ENCODE measurements around the gene ANO6. TPM values are rescaled to one million over a fixed set of nuclear protein-coding genes. Genes with fewer than 3 reads are reported as not detected.

The ANO6 gene
- total RNA-seq, 4 donors from 2014 or later, result 16.9 to 23.0 (median 20.4) TPM

GRCh38 chr12:45205165-45205825 lies 10.6 kb upstream of the ANO6 start:
- DNase-seq, result no peak
- Histone ChIP-seq H3K27ac (no peak overlapping the region), H3K27me3 (no peaks in the 10 kb centered on the region), H3K4me3 (no peak overlapping the region), H3K36me3 (no peaks in the 10 kb centered on the region), H3K4me1 (peaks cover 0 to 2% (median 0%) of the 10 kb centered on the region in 4 donors), H3K9me3 (no peaks in the 10 kb centered on the region)
- in situ Hi-C loops (cut with MboI; ENCODE audit: low pct_ligation_motif_present in 1 of 4, low pct_unique_long_range_greater_than_20kb in 1 of 4, low sequenced_read_pairs in 3 of 4) (loop anchor here in 1 of 4 donors (25.0 kb wide), 1 partner anchor 182 kb away; no protein-coding TSS in a partner anchor), intact Hi-C loops (cut with DNase I; ENCODE audit: low total_unique reads) (no loop called here)
- WGBS, 2 donors (ENCODE audit: low coverage in 1 of 2), result 85 to 100% methylated on average over 1 to 4 of the region's 4 CpGs
- TF ChIP-seq POLR2AphosphoS5 (IDR thresholded peaks at IDR 0.05) (no peak), POLR2A (IDR thresholded peaks at IDR 0.05) (no peak), EP300 (IDR thresholded peaks at IDR 0.05; ENCODE audit: low read depth) (no peak)

DNA sequence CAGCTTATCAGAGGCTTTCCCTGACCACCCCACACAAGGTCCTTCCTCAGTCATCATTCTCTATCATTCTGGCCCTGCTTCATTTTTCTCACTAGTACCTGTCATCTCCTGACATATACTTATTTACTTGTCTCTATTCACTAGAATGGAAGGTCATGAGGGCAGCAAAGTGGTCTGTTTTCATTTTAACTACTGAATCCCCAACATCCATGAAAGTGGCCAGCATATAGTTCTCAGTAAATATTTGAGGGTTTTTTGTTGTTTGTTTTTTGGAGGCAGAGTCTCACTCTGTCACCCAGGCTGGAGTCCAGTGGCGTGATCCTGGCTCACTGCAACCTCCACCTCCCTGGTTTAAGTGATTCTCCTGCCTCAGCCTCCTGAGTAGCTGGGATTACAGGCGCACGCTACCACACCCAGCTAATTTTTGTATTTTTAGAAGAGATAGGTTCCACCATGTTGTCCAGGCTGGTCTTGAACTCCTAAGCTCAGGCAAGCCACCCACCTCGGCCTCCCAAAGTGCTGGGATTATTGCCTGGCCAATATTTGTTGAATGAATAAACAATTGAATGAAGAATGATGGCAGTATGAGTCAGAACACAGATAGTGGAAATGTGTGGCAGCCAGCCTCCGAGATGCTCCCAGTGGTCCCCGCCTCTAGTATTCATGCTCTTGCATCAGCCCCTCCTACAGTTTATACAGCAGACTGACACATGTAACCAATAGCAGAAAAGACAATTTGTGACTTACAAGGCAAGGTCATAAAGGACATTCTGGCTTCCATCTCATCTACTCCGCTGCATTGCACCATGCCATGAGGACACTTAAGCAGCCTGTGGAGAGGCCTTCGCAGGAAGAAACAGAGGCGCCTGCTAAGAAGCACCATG lies 7.0 kb upstream of the ANO6 start:
- in situ Hi-C loops (cut with MboI; ENCODE audit: low pct_ligation_motif_present in 1 of 4, low pct_unique_long_range_greater_than_20kb in 1 of 4, low sequenced_read_pairs in 3 of 4), result loop anchor here in 1 of 4 donors (25.0 kb wide), 1 partner anchor 178 kb away; no protein-coding TSS in a partner anchor
- intact Hi-C loops (cut with DNase I; ENCODE audit: low total_unique reads), result no loop called here

GRCh38 chr12:45209784-45210183 lies 6.1 kb upstream of the ANO6 start:
- Histone ChIP-seq H3K4me1 (peaks cover 0 to 3% (median 0%) of the 10 kb centered on the region in 4 donors), H3K27me3 (no peaks in the 10 kb centered on the region), H3K4me3 (no peak overlapping the region), H3K27ac (no peak overlapping the region), H3K36me3 (no peaks in the 10 kb centered on the region), H3K9me3 (no peaks in the 10 kb centered on the region)
- in situ Hi-C loops (cut with MboI; ENCODE audit: low pct_ligation_motif_present in 1 of 4, low pct_unique_long_range_greater_than_20kb in 1 of 4, low sequenced_read_pairs in 3 of 4) (loop anchor here in 1 of 4 donors (25.0 kb wide), 1 partner anchor 178 kb away; no protein-coding TSS in a partner anchor), intact Hi-C loops (cut with DNase I; ENCODE audit: low total_unique reads) (loop anchor here (10.0 kb wide), 1 partner anchor 155 kb away; no protein-coding TSS in a partner anchor)
- TF ChIP-seq POLR2AphosphoS5 (IDR thresholded peaks at IDR 0.05) (no peak), EP300 (IDR thresholded peaks at IDR 0.05; ENCODE audit: low read depth) (no peak), POLR2A (IDR thresholded peaks at IDR 0.05) (no peak)
- TF ChIP-seq, protein P1, sequence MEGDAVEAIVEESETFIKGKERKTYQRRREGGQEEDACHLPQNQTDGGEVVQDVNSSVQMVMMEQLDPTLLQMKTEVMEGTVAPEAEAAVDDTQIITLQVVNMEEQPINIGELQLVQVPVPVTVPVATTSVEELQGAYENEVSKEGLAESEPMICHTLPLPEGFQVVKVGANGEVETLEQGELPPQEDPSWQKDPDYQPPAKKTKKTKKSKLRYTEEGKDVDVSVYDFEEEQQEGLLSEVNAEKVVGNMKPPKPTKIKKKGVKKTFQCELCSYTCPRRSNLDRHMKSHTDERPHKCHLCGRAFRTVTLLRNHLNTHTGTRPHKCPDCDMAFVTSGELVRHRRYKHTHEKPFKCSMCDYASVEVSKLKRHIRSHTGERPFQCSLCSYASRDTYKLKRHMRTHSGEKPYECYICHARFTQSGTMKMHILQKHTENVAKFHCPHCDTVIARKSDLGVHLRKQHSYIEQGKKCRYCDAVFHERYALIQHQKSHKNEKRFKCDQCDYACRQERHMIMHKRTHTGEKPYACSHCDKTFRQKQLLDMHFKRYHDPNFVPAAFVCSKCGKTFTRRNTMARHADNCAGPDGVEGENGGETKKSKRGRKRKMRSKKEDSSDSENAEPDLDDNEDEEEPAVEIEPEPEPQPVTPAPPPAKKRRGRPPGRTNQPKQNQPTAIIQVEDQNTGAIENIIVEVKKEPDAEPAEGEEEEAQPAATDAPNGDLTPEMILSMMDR (IDR thresholded peaks at IDR 0.05), result no peak
- DNase-seq, result no peak
- WGBS, 2 donors (ENCODE audit: low coverage in 1 of 2), result 84 to 100% methylated on average over 1 to 2 of the region's 2 CpGs

More for the DNA sequence above, 7.0 kb upstream of the ANO6 start:
- no peaks in the 10 kb centered on the region for H3K36me3 ChIP-seq
- no peaks in the 10 kb centered on the region for H3K4me1 ChIP-seq
- H3K4me3 ChIP-seq, result no peak overlapping the region
- DNase-seq, result no peak
- H3K9me3 ChIP-seq, result no peaks in the 10 kb centered on the region
- no peak overlapping the region for H3K27ac ChIP-seq
- WGBS, 2 donors (ENCODE audit: low coverage in 1 of 2), result 57 to 80% methylated on average over 3 to 9 of the region's 9 CpGs
- TF ChIP-seq EP300 (IDR thresholded peaks at IDR 0.05; ENCODE audit: low read depth) (no peak), POLR2A (IDR thresholded peaks at IDR 0.05) (no peak), POLR2AphosphoS5 (IDR thresholded peaks at IDR 0.05) (no peak)
- TF ChIP-seq, protein P1 (IDR thresholded peaks at IDR 0.05), result no peak
- no peaks in the 10 kb centered on the region for H3K27me3 ChIP-seq

- Histone ChIP-seq H3K4me3 (no peak overlapping the region), H3K4me1 (peaks cover 0 to 13% (median 2%) of the 10 kb centered on the region in 4 donors), H3K9me3 (no peaks in the 10 kb centered on the region), H3K27me3 (peaks cover 3% of the 10 kb centered on the region), H3K36me3 (no peaks in the 10 kb centered on the region), H3K27ac (no peak overlapping the region)
- TF ChIP-seq POLR2A (IDR thresholded peaks at IDR 0.05) (no peak), POLR2AphosphoS5 (IDR thresholded peaks at IDR 0.05) (no peak), EP300 (IDR thresholded peaks at IDR 0.05; ENCODE audit: low read depth) (no peak)
- TF ChIP-seq, protein P1 (IDR thresholded peaks at IDR 0.05), result no peak
- in situ Hi-C loops (cut with MboI; ENCODE audit: low pct_ligation_motif_present in 1 of 4, low pct_unique_long_range_greater_than_20kb in 1 of 4, low sequenced_read_pairs in 3 of 4), result loop anchor here in 1 of 4 donors (25.0 kb wide), 1 partner anchor 175 kb away; no protein-coding TSS in a partner anchor
- no peak for DNase-seq
- 90 to 100% methylated on average over 1 of the region's 1 CpG for WGBS, 2 donors (ENCODE audit: low coverage in 1 of 2)
- intact Hi-C loops (cut with DNase I; ENCODE audit: low total_unique reads), result loop anchor here (10.0 kb wide), 1 partner anchor 153 kb away; no protein-coding TSS in a partner anchor
Observed at GRCh38 chr12:45212064-45212463, 3.8 kb upstream of the ANO6 start.
